Prostate gland (tissue), 2 donors: ENCODE results near the gene TGFBR3L. TPM values are rescaled to one million over a fixed set of nuclear protein-coding genes. Genes with fewer than 3 reads are reported as not detected.

ENCODE experiments used
- DNase-seq: peaks from one replicate; pipeline ENCODE4 v3.0.0-alpha.2; 2019; ENCODE audit warnings: low spot score
- H3K27ac ChIP-seq, 2 donors: fragments of 200-600 bp; sonication (generic); 2 replicates each; pipeline ENCODE4 v1.5.1; 2017 to 2019
- H3K27me3 ChIP-seq: fragments of 200-600 bp; sonication (generic); replicated peaks from 2 replicates; pipeline ENCODE4 v1.5.1; 2019; ENCODE audit not compliant: insufficient read depth
- H3K36me3 ChIP-seq, 2 donors: fragments of 200-600 bp; sonication (generic); 1 replicate in 1 of 2; 2 replicates in 1 of 2; pipeline versions ENCODE4 v1.5.1 to v1.8.1; 2017 to 2019
- H3K4me1 ChIP-seq: fragments of 200-600 bp; sonication (generic); replicated peaks from 2 replicates; pipeline ENCODE4 v1.5.1; 2019
- H3K4me3 ChIP-seq, 2 donors: fragments of 200-600 bp; sonication (generic); 2 replicates each; pipeline ENCODE4 v1.5.1; 2017 to 2019
- H3K9me3 ChIP-seq: fragments of 200-600 bp; sonication (generic); 2 replicates; pipeline ENCODE4 v1.5.1; 2017
- POLR2A ChIP-seq: fragments of 450-650 bp; IDR thresholded peaks from one replicate; pipeline ENCODE4 v1.6.1; 2016; ENCODE audit warnings: antibody characterized with exemption, mild to moderate bottlenecking
- POLR2AphosphoS5 ChIP-seq: sonication (generic); formaldehyde crosslinking; IDR thresholded peaks from one replicate; pipeline ENCODE4 v1.6.1; 2017; ENCODE audit warnings: antibody characterized with exemption
- WGBS: methylation state at CpG from one replicate; pipeline ENCODE4 v1.1.5; 2018; 5-methylcytosine and 5-hydroxymethylcytosine counted together
- intact Hi-C: fragments of 100-400 bp; cut with DNase I; formaldehyde crosslinking; loops from one replicate; pipeline ENCODE4 v1.14.2; 2022
- total RNA-seq, 2 donors: library from RNA; depleted of rRNA; stranded (reverse); fragments of >200 nt; gene quantifications; one replicate each; pipeline ENCODE4 v1.1.0, GENCODE V29; 2016
- TF ChIP-seq, protein P1 (sequence below), 4 experiments: fragments of 200-600 bp in 2 of 4; fragments of 450-650 bp in 2 of 4; sonication (generic) in 2 of 4; IDR thresholded peaks; 1 replicate in 3 of 4; 2 replicates in 1 of 4; pipeline ENCODE4 v1.5.1; 2016 to 2019; ENCODE audit warnings: antibody characterized with exemption in 4 of 4, mild to moderate bottlenecking in 2 of 4, moderate library complexity in 2 of 4

The TGFBR3L gene
- total RNA-seq: 1 to 10 TPM in 1 of 2 donors, not detected in 1; 3.2 TPM

DNA sequence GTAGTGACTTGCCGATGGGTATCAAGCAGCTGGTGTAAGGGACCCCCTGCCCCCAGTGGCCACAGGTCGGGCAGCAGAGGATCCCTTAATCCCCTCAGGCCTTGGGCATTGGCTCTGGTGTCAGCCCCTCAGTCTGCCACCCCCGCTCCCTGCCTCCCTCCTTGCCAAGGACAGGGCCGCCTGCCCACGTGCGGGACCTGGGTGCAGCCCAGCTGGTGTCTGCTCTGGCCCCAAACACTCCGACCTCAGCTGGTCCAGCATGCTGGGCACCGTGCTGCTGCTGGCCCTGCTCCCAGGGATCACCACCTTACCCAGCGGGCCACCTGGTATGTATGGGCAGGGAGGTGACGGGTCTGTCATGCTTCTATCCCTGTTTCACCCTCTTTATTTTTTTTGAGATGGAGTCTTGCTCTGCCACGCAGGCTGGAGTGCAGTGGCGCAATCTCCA, at the start of gene TGFBR3L:
Gene TGFBR3L, plus strand, starts transcription at position 233 of the 448 bp plus-strand sequence.
- H3K27ac ChIP-seq: no peak within 1 kb of the TSS
- intact Hi-C loops: no loop called here
- no peaks in the 10 kb centered on the region for H3K4me1 ChIP-seq
- H3K9me3 ChIP-seq: no peaks in the 10 kb centered on the region
- WGBS: 68% methylated on average over 12 of the region's 12 CpGs
- no peaks in the 10 kb centered on the region for H3K27me3 ChIP-seq
- TF ChIP-seq, protein P1, sequence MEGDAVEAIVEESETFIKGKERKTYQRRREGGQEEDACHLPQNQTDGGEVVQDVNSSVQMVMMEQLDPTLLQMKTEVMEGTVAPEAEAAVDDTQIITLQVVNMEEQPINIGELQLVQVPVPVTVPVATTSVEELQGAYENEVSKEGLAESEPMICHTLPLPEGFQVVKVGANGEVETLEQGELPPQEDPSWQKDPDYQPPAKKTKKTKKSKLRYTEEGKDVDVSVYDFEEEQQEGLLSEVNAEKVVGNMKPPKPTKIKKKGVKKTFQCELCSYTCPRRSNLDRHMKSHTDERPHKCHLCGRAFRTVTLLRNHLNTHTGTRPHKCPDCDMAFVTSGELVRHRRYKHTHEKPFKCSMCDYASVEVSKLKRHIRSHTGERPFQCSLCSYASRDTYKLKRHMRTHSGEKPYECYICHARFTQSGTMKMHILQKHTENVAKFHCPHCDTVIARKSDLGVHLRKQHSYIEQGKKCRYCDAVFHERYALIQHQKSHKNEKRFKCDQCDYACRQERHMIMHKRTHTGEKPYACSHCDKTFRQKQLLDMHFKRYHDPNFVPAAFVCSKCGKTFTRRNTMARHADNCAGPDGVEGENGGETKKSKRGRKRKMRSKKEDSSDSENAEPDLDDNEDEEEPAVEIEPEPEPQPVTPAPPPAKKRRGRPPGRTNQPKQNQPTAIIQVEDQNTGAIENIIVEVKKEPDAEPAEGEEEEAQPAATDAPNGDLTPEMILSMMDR (IDR thresholded peaks at IDR 0.05): no peak
- no peak for TF ChIP-seq POLR2AphosphoS5
- TF ChIP-seq POLR2A: no peak
- DNase-seq: no peak
- peaks cover 11 to 27% of the 10 kb centered on the region in 2 donors for H3K36me3 ChIP-seq
- no peak within 1 kb of the TSS for H3K4me3 ChIP-seq

DNA sequence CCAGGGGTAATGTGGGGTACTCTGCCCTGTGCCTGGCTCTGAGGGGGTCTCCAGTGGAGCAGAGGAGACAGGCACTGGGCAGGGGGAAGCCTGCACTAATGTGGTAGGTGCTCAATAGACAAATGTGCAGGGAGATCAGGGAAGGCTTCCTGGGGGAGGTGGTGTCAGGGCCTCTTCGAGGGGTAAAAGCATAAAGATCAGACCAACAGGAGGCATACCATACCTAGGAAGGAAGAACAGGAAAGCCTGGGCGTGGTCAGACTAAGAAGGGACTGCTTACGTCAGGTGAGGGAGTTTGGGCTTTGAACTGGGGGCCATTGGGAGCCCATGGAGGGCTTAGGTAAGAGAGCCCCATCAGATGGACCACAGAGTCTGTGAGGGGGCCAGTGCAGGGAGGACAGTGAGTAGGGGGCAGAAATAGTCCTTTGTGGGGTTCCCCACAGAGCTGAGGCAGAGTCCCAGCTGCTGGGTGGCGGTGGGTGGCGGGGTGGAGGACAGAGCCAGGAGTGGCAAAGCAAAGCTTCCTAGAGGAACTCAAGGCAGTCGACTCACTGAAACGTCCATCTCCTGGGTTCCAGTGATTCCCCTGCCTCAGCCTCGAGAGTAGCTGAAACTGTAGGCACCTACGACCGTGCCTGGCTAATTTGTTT, 49.2 kb upstream of the TGFBR3L start:
- Histone ChIP-seq H3K9me3 (no peaks in the 10 kb centered on the region), H3K36me3 (no peaks in the 10 kb centered on the region), H3K27ac (no peak overlapping the region), H3K4me3 (no peak overlapping the region), H3K27me3 (no peaks in the 10 kb centered on the region), H3K4me1 (no peaks in the 10 kb centered on the region)
- DNase-seq: no peak
- intact Hi-C loops: no loop called here
- TF ChIP-seq, protein P1 (IDR thresholded peaks at IDR 0.05): no peak
- TF ChIP-seq POLR2A: no peak
- no peak for TF ChIP-seq POLR2AphosphoS5
- WGBS: 55% methylated on average over 10 of the region's 10 CpGs

DNA sequence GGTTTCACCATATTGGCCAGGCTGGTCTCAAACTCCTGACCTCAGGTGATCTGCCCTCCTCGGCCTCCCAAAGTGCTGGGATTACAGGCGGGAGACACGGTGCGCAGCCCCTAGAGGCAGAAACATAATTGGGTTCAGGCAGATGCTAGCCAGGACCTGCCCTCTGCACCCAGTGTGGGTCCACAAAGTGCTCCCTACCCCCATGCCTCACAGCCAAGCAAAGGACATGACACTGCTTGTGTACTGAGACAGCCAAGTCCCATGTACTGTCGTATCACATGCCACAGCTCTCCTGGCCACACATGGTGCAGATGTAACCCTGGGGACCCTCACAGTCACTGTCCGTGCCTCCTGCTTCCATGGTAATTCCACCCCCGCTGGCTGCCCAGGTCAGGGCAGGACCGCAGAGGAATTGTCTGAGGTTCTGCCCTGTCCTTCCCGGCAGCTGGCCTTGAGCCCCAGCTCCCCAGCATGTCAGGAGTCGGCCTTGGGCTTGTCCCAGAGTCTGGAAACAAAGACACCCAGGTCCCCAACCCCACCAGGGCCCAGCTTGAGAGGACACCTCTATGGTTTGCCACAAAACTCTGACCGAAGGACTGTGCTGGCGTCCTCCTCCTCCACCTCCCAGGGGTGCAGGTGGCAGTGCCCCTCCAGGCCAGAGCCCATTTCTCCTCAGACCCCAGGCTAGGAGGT, 48.1 kb upstream of the TGFBR3L start:
- intact Hi-C loops: no loop called here
- Histone ChIP-seq H3K9me3 (no peaks in the 10 kb centered on the region), H3K4me3 (no peak overlapping the region), H3K36me3 (no peaks in the 10 kb centered on the region), H3K27ac (no peak overlapping the region), H3K27me3 (no peaks in the 10 kb centered on the region), H3K4me1 (no peaks in the 10 kb centered on the region)
- TF ChIP-seq POLR2A: no peak
- TF ChIP-seq, protein P1 (IDR thresholded peaks at IDR 0.05): no peak
- TF ChIP-seq POLR2AphosphoS5: no peak
- no peak for DNase-seq
- WGBS: 58% methylated on average over 12 of the region's 12 CpGs

DNA sequence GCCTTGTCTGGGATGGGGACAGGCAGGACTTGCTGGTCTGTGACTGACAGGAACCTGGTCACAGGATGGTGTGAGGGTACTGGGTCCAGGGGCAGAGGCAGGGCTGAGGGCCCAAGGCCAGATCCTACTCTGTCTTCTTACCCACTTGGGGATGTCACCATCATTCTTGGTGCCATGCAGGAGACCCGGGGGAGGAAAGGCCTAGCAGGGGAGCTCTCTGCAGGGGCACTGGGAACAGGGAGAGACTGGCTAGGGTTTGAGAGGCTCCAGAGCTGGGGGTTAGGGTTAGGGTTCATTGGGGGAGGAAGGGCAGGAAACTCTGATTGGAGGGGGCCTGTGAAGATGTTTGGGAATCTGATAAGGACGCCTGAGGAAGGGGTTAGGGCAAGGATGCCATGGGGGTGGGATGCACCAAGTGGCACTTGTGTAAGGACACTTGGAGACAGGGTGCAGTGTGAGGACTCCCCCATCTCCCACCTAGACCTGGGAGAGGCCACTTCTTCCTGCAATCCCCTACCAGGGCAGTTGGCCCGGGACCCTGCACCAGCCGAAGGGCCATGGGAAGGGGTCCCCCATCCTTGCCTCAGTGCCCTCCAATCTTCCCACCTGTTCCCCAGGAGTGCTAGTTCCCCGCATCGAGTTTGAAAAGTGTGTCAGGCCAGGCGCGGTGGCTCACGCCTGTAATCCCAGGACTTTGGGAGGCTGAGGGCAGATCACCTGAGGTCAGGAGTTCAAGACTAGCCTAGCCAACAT, 47.4 kb upstream of the TGFBR3L start:
- no peak overlapping the region for H3K27ac ChIP-seq
- WGBS: 93% methylated on average over 9 of the region's 9 CpGs
- H3K4me1 ChIP-seq: no peaks in the 10 kb centered on the region
- H3K36me3 ChIP-seq: no peaks in the 10 kb centered on the region
- H3K27me3 ChIP-seq: no peaks in the 10 kb centered on the region
- H3K9me3 ChIP-seq: no peaks in the 10 kb centered on the region
- no peak for TF ChIP-seq POLR2A
- TF ChIP-seq, protein P1 (IDR thresholded peaks at IDR 0.05): no peak
- no peak for TF ChIP-seq POLR2AphosphoS5
- H3K4me3 ChIP-seq: no peak overlapping the region
- no peak for DNase-seq
- intact Hi-C loops: no loop called here
